OCI-LY3 (cell line): Measurements from ENCODE around the gene THOC6.

Source experiments
- EZH2phosphoT487 ChIP-seq: fragments of 200-600 bp; shearing (Covaris generic); IDR thresholded peaks from 2 replicates; pipeline ENCODE4 v1.6.1; 2018; ENCODE audit warnings: antibody characterized with exemption, mixed run types, low read depth
- TF ChIP-seq, protein P1 (sequence below): fragments of 200-600, 300-600 bp; sonication (generic); IDR thresholded peaks from 2 replicates; pipeline ENCODE4 v1.5.1; 2014; ENCODE audit warnings: antibody characterized with exemption, low read length, low read depth

DNA sequence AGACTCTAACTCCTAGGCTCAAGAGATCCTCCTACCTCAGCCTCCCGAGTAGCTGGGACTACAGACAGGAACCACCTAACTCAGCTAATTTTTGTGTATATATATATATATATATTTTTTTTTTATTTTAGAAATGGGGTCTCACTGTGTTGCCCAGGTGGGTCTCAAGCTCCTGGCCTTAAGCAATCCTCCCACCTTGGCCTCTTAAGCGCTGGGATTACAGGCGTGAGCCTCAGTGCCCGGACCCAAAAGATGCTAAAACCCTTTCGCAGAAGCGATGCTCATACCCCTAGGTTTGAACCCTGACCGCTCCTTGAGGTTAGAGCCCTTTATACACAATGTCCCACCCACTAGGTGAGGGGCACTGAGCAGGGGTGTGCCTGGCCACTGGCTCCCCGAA, 13.3 kb upstream of the THOC6 start:
- TF ChIP-seq, protein P1, sequence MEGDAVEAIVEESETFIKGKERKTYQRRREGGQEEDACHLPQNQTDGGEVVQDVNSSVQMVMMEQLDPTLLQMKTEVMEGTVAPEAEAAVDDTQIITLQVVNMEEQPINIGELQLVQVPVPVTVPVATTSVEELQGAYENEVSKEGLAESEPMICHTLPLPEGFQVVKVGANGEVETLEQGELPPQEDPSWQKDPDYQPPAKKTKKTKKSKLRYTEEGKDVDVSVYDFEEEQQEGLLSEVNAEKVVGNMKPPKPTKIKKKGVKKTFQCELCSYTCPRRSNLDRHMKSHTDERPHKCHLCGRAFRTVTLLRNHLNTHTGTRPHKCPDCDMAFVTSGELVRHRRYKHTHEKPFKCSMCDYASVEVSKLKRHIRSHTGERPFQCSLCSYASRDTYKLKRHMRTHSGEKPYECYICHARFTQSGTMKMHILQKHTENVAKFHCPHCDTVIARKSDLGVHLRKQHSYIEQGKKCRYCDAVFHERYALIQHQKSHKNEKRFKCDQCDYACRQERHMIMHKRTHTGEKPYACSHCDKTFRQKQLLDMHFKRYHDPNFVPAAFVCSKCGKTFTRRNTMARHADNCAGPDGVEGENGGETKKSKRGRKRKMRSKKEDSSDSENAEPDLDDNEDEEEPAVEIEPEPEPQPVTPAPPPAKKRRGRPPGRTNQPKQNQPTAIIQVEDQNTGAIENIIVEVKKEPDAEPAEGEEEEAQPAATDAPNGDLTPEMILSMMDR, result no peak
- TF ChIP-seq EZH2phosphoT487, result no peak
